ENCODE measurements around the gene FGGY.

Gene FGGY

DNA sequence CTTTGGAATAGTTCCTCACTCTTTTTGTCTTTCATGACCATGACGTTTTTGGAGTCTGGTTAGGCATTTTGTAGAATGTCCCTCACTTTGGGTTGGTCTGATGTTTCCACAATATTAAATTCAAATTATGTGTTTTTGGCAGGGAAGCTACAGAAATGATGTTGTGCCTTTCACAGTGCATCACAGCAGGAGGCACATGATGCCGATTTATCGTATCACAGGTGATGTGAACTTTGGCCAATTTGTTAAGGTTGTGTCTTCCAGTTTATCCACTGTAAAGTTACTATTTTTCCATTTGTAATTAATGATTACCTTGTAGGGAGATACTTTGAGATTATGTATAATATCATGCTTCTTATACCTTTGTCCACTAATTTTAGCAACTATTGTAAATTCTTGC lies 114.3 kb downstream of the FGGY start:
- CTCF ChIA-PET, result no interaction called here
- H3K9me3 ChIP-seq (ENCODE audit: control insufficient read depth, insufficient read depth, low read depth, low read length), result no peaks in the 10 kb centered on the region
- no peak overlapping the region for H3K27ac ChIP-seq (ENCODE audit: extremely low read depth, low read depth, low read length)
- POLR2A ChIA-PET, result no interaction called here
- TF ChIP-seq ZNF473 (tag by site-specific recombination; IDR thresholded peaks at IDR 0.05), result no peak
- TF ChIP-seq SP3 (tag by site-specific recombination; IDR thresholded peaks at IDR 0.05), result no peak
- no peak overlapping the region for H3K4me3 ChIP-seq (ENCODE audit: low read depth, low read length)
- no peaks in the 10 kb centered on the region for H3K36me3 ChIP-seq (ENCODE audit: control insufficient read depth in 2 of 2, insufficient read depth in 1 of 2, low read length in 2 of 2)
- H3K4me1 ChIP-seq (ENCODE audit: control insufficient read depth, insufficient read depth, low read length), result no peaks in the 10 kb centered on the region

GRCh38 chr1:59412718-59413326 lies 115.9 kb downstream of the FGGY start:
- CTCF ChIA-PET, result no interaction called here
- Histone ChIP-seq H3K27ac (ENCODE audit: extremely low read depth, low read depth, low read length) (no peak overlapping the region), H3K36me3 (ENCODE audit: control insufficient read depth in 2 of 2, insufficient read depth in 1 of 2, low read length in 2 of 2) (no peaks in the 10 kb centered on the region), H3K9me3 (ENCODE audit: control insufficient read depth, insufficient read depth, low read depth, low read length) (no peaks in the 10 kb centered on the region), H3K4me1 (ENCODE audit: control insufficient read depth, insufficient read depth, low read length) (no peaks in the 10 kb centered on the region), H3K4me3 (ENCODE audit: low read depth, low read length) (no peak overlapping the region)
- POLR2A ChIA-PET, result no interaction called here
- TF ChIP-seq ZNF292 (tag by site-specific recombination; IDR thresholded peaks at IDR 0.05; ENCODE audit: borderline replicate concordance, low read depth) (no peak), ZNF274 (IDR thresholded peaks at IDR 0.05; ENCODE audit: low read length) (no peak), ZNF274 (tag by site-specific recombination; IDR thresholded peaks at IDR 0.05; ENCODE audit: borderline replicate concordance) (no peak), BCL11A (tag by site-specific recombination; IDR thresholded peaks at IDR 0.05; ENCODE audit: low read depth) (no peak), ZBTB17 (tag by site-specific recombination; IDR thresholded peaks at IDR 0.05) (no peak)
- TF ChIP-seq, protein P1, sequence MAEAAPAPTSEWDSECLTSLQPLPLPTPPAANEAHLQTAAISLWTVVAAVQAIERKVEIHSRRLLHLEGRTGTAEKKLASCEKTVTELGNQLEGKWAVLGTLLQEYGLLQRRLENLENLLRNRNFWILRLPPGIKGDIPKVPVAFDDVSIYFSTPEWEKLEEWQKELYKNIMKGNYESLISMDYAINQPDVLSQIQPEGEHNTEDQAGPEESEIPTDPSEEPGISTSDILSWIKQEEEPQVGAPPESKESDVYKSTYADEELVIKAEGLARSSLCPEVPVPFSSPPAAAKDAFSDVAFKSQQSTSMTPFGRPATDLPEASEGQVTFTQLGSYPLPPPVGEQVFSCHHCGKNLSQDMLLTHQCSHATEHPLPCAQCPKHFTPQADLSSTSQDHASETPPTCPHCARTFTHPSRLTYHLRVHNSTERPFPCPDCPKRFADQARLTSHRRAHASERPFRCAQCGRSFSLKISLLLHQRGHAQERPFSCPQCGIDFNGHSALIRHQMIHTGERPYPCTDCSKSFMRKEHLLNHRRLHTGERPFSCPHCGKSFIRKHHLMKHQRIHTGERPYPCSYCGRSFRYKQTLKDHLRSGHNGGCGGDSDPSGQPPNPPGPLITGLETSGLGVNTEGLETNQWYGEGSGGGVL (tag by site-specific recombination; IDR thresholded peaks at IDR 0.05), result no peak

GRCh38 chr1:59413327-59413720 lies 116.4 kb downstream of the FGGY start:
- TF ChIP-seq ZNF37A (tag by site-specific recombination; IDR thresholded peaks at IDR 0.05) (no peak), ZNF121 (tag by site-specific recombination; IDR thresholded peaks at IDR 0.05) (no peak), ZNF146 (tag by site-specific recombination; IDR thresholded peaks at IDR 0.05) (no peak), ZNF19 (tag by site-specific recombination; IDR thresholded peaks at IDR 0.05; ENCODE audit: low read depth) (no peak), REST (tag by site-specific recombination; IDR thresholded peaks at IDR 0.05) (no peak), ZNF2 (tag by site-specific recombination; IDR thresholded peaks at IDR 0.05) (no peak), KLF16 (tag by site-specific recombination; IDR thresholded peaks at IDR 0.05) (no peak), ZNF423 (tag by site-specific recombination; IDR thresholded peaks at IDR 0.05) (no peak), ZNF335 (tag by site-specific recombination; conservative IDR thresholded peaks at IDR 0.05) (no peak), ZFP69B (tag by site-specific recombination; IDR thresholded peaks at IDR 0.05) (no peak), ZNF48 (tag by site-specific recombination; IDR thresholded peaks at IDR 0.05) (no peak), ZNF701 (tag by site-specific recombination; IDR thresholded peaks at IDR 0.05) (no peak), ZNF302 (tag by site-specific recombination; IDR thresholded peaks at IDR 0.05; ENCODE audit: low read depth) (no peak), ZNF175 (tag by site-specific recombination; IDR thresholded peaks at IDR 0.05) (no peak), ZNF510 (tag by site-specific recombination; IDR thresholded peaks at IDR 0.05; ENCODE audit: insufficient replicate concordance) (no peak)
- TF ChIP-seq, protein P2, sequence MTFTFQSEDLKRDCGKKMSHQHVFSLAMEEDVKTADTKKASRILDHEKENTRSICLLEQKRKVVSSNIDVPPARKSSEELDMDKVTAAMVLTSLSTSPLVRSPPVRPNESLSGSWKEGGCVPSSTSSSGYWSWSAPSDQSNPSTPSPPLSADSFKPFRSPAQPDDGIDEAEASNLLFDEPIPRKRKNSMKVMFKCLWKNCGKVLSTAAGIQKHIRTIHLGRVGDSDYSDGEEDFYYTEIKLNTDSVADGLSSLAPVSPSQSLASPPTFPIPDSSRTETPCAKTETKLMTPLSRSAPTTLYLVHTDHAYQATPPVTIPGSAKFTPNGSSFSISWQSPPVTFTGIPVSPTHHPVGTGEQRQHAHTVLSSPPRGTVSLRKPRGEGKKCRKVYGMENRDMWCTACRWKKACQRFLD (tag by site-specific recombination; IDR thresholded peaks at IDR 0.05), result no peak
- Histone ChIP-seq H3K9me3 (ENCODE audit: control insufficient read depth, insufficient read depth, low read depth, low read length) (no peaks in the 10 kb centered on the region), H3K4me1 (ENCODE audit: control insufficient read depth, insufficient read depth, low read length) (no peaks in the 10 kb centered on the region), H3K27ac (ENCODE audit: extremely low read depth, low read depth, low read length) (no peak overlapping the region), H3K36me3 (ENCODE audit: control insufficient read depth in 2 of 2, insufficient read depth in 1 of 2, low read length in 2 of 2) (no peaks in the 10 kb centered on the region), H3K4me3 (ENCODE audit: low read depth, low read length) (no peak overlapping the region)
- ChIA-PET POLR2A (no interaction called here), CTCF (no interaction called here)

All from HEK293 (cell line).